SU-DHL-6 (cell line): ENCODE measurements around the gene BLOC1S6.

Experiments
- H2AFZ ChIP-seq: fragments of 200-600 bp; sonication (generic); 2 replicates; pipeline ENCODE4 v1.6.1; 2014; ENCODE audit warnings: low read depth, mild to moderate bottlenecking, moderate library complexity, mixed read lengths, antibody characterized with exemption, low read length; ENCODE audit not compliant: severe bottlenecking
- H3F3A ChIP-seq: fragments of 200-600 bp; shearing (Covaris generic); 2 replicates; pipeline ENCODE4 v1.6.0; 2016; ENCODE audit warnings: antibody characterized with exemption, mild to moderate bottlenecking; ENCODE audit not compliant: insufficient read depth
- H3K27ac ChIP-seq: fragments of 200-600 bp; sonication (generic); 2 replicates; pipeline ENCODE4 v1.5.1; 2016; ENCODE audit warnings: low read depth, mild to moderate bottlenecking, low read length, moderate library complexity, mixed read lengths
- H3K27me3 ChIP-seq: fragments of 200-600 bp; sonication (generic), shearing (Covaris generic); 2 replicates; pipeline ENCODE4 v1.6.0; 2014; ENCODE audit warnings: mild to moderate bottlenecking, low read length
- H3K36me3 ChIP-seq: fragments of 200-600 bp; sonication (generic); 2 replicates; pipeline ENCODE4 v1.6.1; 2014; ENCODE audit warnings: mild to moderate bottlenecking, low read length, mixed read lengths
- H3K4me2 ChIP-seq: fragments of 300-600, 200-600 bp; shearing (Covaris generic), sonication (generic); 2 replicates; pipeline ENCODE4 v1.6.0; 2014; ENCODE audit warnings: low read length, low read depth, mild to moderate bottlenecking; ENCODE audit not compliant: poor library complexity, severe bottlenecking
- H3K4me3 ChIP-seq: fragments of 200-600 bp; sonication (generic); 2 replicates; pipeline ENCODE4 v1.5.1; 2014; ENCODE audit warnings: antibody characterized with exemption, low read length, mild to moderate bottlenecking, mixed read lengths; ENCODE audit not compliant: insufficient read depth, poor library complexity, severe bottlenecking
- H3K79me2 ChIP-seq: fragments of 200-600 bp; sonication (generic); 2 replicates; pipeline ENCODE4 v1.6.1; 2014; ENCODE audit warnings: mild to moderate bottlenecking, low read length, moderate library complexity; ENCODE audit not compliant: insufficient read depth
- H3K9ac ChIP-seq: fragments of 200-600 bp; sonication (generic); 2 replicates; pipeline ENCODE4 v1.7.0; 2014; ENCODE audit warnings: mild to moderate bottlenecking, low read length
- H3K9me2 ChIP-seq: fragments of 200-600 bp; sonication (generic); replicated peaks from 2 replicates; pipeline ENCODE4 v1.6.1; 2014; ENCODE audit warnings: low read length; ENCODE audit not compliant: insufficient read depth
- H3K9me3 ChIP-seq: fragments of 200-600 bp; sonication (generic); 2 replicates; pipeline ENCODE4 v1.6.1; 2014; ENCODE audit warnings: low read length, mixed read lengths; ENCODE audit not compliant: insufficient read depth
- H4K20me1 ChIP-seq: fragments of 200-600 bp; sonication (generic); 2 replicates; pipeline ENCODE4 v1.6.1; 2014; ENCODE audit warnings: low read depth, mild to moderate bottlenecking, antibody characterized with exemption, low read length, moderate library complexity, mixed read lengths
- CTCF ChIP-seq: fragments of 200-600 bp; sonication (generic); IDR thresholded peaks from one replicate; pipeline ENCODE4 v1.5.1; 2017; ENCODE audit warnings: antibody characterized with exemption, mild to moderate bottlenecking, low read length, moderate library complexity; ENCODE audit not compliant: insufficient read depth, poor library complexity, severe bottlenecking
- EZH2phosphoT487 ChIP-seq: fragments of 200-600 bp; sonication (generic), shearing (Covaris generic); conservative IDR thresholded peaks from 2 replicates; pipeline ENCODE4 v1.6.1; 2018; ENCODE audit warnings: mild to moderate bottlenecking, antibody characterized with exemption, low read length, moderate library complexity, mixed read lengths

The BLOC1S6 gene

GRCh38 chr15:45618813-45619212 is 31.6 kb downstream of the BLOC1S6 start:
- no peaks in the 10 kb centered on the region for H3K9me3 ChIP-seq
- H3K27ac ChIP-seq = no peak overlapping the region
- H3K36me3 ChIP-seq = no peaks in the 10 kb centered on the region
- no peaks in the 10 kb centered on the region for H3K79me2 ChIP-seq
- H3K9me2 ChIP-seq = no peaks in the 10 kb centered on the region
- no peaks in the 10 kb centered on the region for H3F3A ChIP-seq
- TF ChIP-seq EZH2phosphoT487 = no peak
- TF ChIP-seq CTCF = no peak
- no peak overlapping the region for H3K4me2 ChIP-seq
- H3K4me3 ChIP-seq = no peak overlapping the region
- no peak overlapping the region for H3K9ac ChIP-seq
- H2AFZ ChIP-seq = no peak overlapping the region
- H4K20me1 ChIP-seq = no peaks in the 10 kb centered on the region
- H3K27me3 ChIP-seq = no peaks in the 10 kb centered on the region

GRCh38 chr15:45628136-45628535 is 41.0 kb downstream of the BLOC1S6 start:
- H3K4me2 ChIP-seq = no peak overlapping the region
- no peak for TF ChIP-seq EZH2phosphoT487
- no peak for TF ChIP-seq CTCF
- H3K9me2 ChIP-seq = no peaks in the 10 kb centered on the region
- H3K27me3 ChIP-seq = no peaks in the 10 kb centered on the region
- no peak overlapping the region for H2AFZ ChIP-seq
- no peaks in the 10 kb centered on the region for H4K20me1 ChIP-seq
- no peaks in the 10 kb centered on the region for H3F3A ChIP-seq
- no peak overlapping the region for H3K27ac ChIP-seq
- H3K79me2 ChIP-seq = no peaks in the 10 kb centered on the region
- no peak overlapping the region for H3K9ac ChIP-seq
- peaks cover 6% of the 10 kb centered on the region; the same call in 1 of the 2 replicates for H3K9me3 ChIP-seq
- H3K36me3 ChIP-seq = no peaks in the 10 kb centered on the region
- no peak overlapping the region for H3K4me3 ChIP-seq

GRCh38 chr15:45630917-45631691 is 43.9 kb downstream of the BLOC1S6 start:
- Histone ChIP-seq H3K27ac (no peak overlapping the region), H3K9ac (no peak overlapping the region), H2AFZ (no peak overlapping the region), H3K4me3 (no peak overlapping the region), H3K4me2 (no peak overlapping the region), H3K79me2 (no peaks in the 10 kb centered on the region), H3K27me3 (no peaks in the 10 kb centered on the region), H3F3A (no peaks in the 10 kb centered on the region), H3K9me2 (no peaks in the 10 kb centered on the region), H4K20me1 (no peaks in the 10 kb centered on the region), H3K9me3 (peaks cover 3% of the 10 kb centered on the region; the same call in 1 of the 2 replicates), H3K36me3 (no peaks in the 10 kb centered on the region)
- TF ChIP-seq EZH2phosphoT487 (no peak), CTCF (no peak)
